Activated CD8-positive, alpha-beta T cell treated with anti-CD3 and anti-CD28 coated beads for 36 hours (primary cell): ENCODE data around the gene STT3B. TPM values are rescaled to one million over a fixed set of nuclear protein-coding genes. Genes with fewer than 3 reads are reported as not detected.

ENCODE experiments used
- ATAC-seq: fragments of 200-7000 bp; cut with Tn5 transposase; one replicate; pipeline ENCODE4 v1.10.0; 2021; ENCODE audit warnings: mild to moderate bottlenecking, moderate library complexity
- CTCF ChIA-PET: fragments of 350-600 bp; sonication (Branson Sonifier 250); formaldehyde crosslinking; loops from one replicate; lab custom pipeline; 2021; ENCODE audit warnings: antibody characterized with exemption; lab: Charles Lee
- POLR2A ChIA-PET: fragments of 350-600 bp; sonication (Branson Sonifier 250); formaldehyde crosslinking; loops from one replicate; lab custom pipeline; 2021; ENCODE audit warnings: antibody characterized with exemption; lab: Charles Lee
- DNase-seq: peaks from one replicate; pipeline ENCODE4 v3.0.0-alpha.2; 2020
- H3K27ac Mint-ChIP-seq: one replicate; pipeline ENCODE4 v1.8.0; 2021; ENCODE audit warnings: mild to moderate bottlenecking, mixed read lengths
- H3K27me3 Mint-ChIP-seq: one replicate; pipeline ENCODE4 v1.8.0; 2021; ENCODE audit warnings: mixed read lengths
- H3K36me3 Mint-ChIP-seq: one replicate; pipeline ENCODE4 v1.8.0; 2021; ENCODE audit warnings: low read depth, mixed read lengths
- H3K4me1 Mint-ChIP-seq: one replicate; pipeline ENCODE4 v1.8.0; 2021; ENCODE audit warnings: low read depth, mixed read lengths
- H3K4me3 Mint-ChIP-seq: one replicate; pipeline ENCODE4 v1.8.0; 2021; ENCODE audit warnings: mild to moderate bottlenecking, moderate library complexity, mixed read lengths
- H3K9me3 Mint-ChIP-seq: one replicate; pipeline ENCODE4 v1.8.0; 2021; ENCODE audit warnings: mixed read lengths
- CTCF ChIP-seq: fragments of 200-600 bp; IDR thresholded peaks from one replicate; pipeline ENCODE4 v1.8.0; 2022; ENCODE audit warnings: antibody characterized with exemption, mild to moderate bottlenecking
- intact Hi-C: fragments of 100-400 bp; cut with micrococcal nuclease; formaldehyde crosslinking; loops from one replicate; pipeline ENCODE4 v1.10.0; 2022
- total RNA-seq, 2 experiments: library from RNA; stranded (reverse); gene quantifications; one replicate each; pipeline ENCODE4 v1.2.3, GENCODE V29; 2021

The STT3B gene
- total RNA-seq, 2 experiments from 2014 or later, result 92.8 to 103 TPM

- TF ChIP-seq CTCF, result no peak
- ATAC-seq, result no peak
- no peak overlapping the region for H3K4me3 Mint-ChIP-seq
- H3K4me1 Mint-ChIP-seq, result peaks cover 81% of the 10 kb centered on the region
- ChIA-PET POLR2A (interaction anchor here (0.6 to 2.4 kb wide), 2 partner anchors 11 to 322 kb away, joined by 3 to 15 read pairs; partner anchors contain the start of gene STT3B), CTCF (interaction anchor here (2.0 to 2.5 kb wide), 2 partner anchors 10 to 11 kb away, joined by 7 to 11 read pairs; partner anchors contain the start of gene STT3B)
- no peaks in the 10 kb centered on the region for H3K27me3 Mint-ChIP-seq
- no peaks in the 10 kb centered on the region for H3K9me3 Mint-ChIP-seq
- H3K36me3 Mint-ChIP-seq, result peaks cover 13% of the 10 kb centered on the region
- intact Hi-C loops, result no loop called here
- DNase-seq, result no peak
- peak overlapping the region; percentile 13 for H3K27ac Mint-ChIP-seq
Observed at GRCh38 chr3:31544634-31545033, 11.9 kb downstream of the STT3B start.

- no peak for ATAC-seq
- intact Hi-C loops, result no loop called here
- Mint-ChIP-seq H3K27me3 (no peaks in the 10 kb centered on the region), H3K4me1 (peaks cover 80% of the 10 kb centered on the region), H3K9me3 (no peaks in the 10 kb centered on the region), H3K27ac (peak overlapping the region; percentile 30), H3K4me3 (no peak overlapping the region), H3K36me3 (peaks cover 13% of the 10 kb centered on the region)
- no peak for DNase-seq
- ChIA-PET POLR2A (interaction anchor here (0.9 to 2.4 kb wide), 4 partner anchors 10 to 89 kb away, joined by 3 to 15 read pairs (median 3); partner anchors contain the start of gene STT3B), CTCF (interaction anchor here (0.9 to 2.5 kb wide), 4 partner anchors 9 to 15 kb away, joined by 4 to 11 read pairs (median 6); partner anchors contain the start of gene STT3B)
- TF ChIP-seq CTCF, result no peak
Observed at GRCh38 chr3:31546162-31546561, 13.4 kb downstream of the STT3B start.

- TF ChIP-seq CTCF, result no peak
- no peak for ATAC-seq
- no peaks in the 10 kb centered on the region for H3K9me3 Mint-ChIP-seq
- DNase-seq, result no peak
- intact Hi-C loops, result no loop called here
- H3K27me3 Mint-ChIP-seq, result no peaks in the 10 kb centered on the region
- H3K36me3 Mint-ChIP-seq, result peaks cover 15% of the 10 kb centered on the region
- CTCF ChIA-PET, result interaction anchor here (0.9 kb wide), 1 partner anchor 11 kb away, joined by 4 read pairs; no protein-coding TSS in a partner anchor
- no peak overlapping the region for H3K4me3 Mint-ChIP-seq
- peaks cover 82% of the 10 kb centered on the region for H3K4me1 Mint-ChIP-seq
- POLR2A ChIA-PET, result interaction anchor here (1.1 to 2.4 kb wide), 2 partner anchors 10 to 13 kb away, joined by 3 to 15 read pairs; partner anchors contain the start of gene STT3B
- H3K27ac Mint-ChIP-seq, result peak overlapping the region; percentile 49
Observed at GRCh38 chr3:31546725-31547124, 14.0 kb downstream of the STT3B start.

- ATAC-seq (peak; percentile 73), DNase-seq (peak; percentile 35)
- Mint-ChIP-seq H3K4me1 (peaks cover 74% of the 10 kb centered on the region), H3K36me3 (peaks cover 11% of the 10 kb centered on the region), H3K9me3 (peaks cover 2% of the 10 kb centered on the region), H3K27ac (peak overlapping the region; percentile 46), H3K4me3 (no peak overlapping the region), H3K27me3 (no peaks in the 10 kb centered on the region)
- POLR2A ChIA-PET, result interaction anchor here (0.7 kb wide), 2 partner anchors 49 to 230 kb away, joined by 3 read pairs; no protein-coding TSS in a partner anchor
- peak; percentile 87 for TF ChIP-seq CTCF
- CTCF ChIA-PET, result interaction anchor here (0.6 to 2.0 kb wide), 12 partner anchors 11 to 175 kb away, joined by 3 to 13 read pairs (median 4); partner anchors contain the start of gene STT3B
- intact Hi-C loops, result loop anchor here (10.0 kb wide), 1 partner anchor 144 kb away; no protein-coding TSS in a partner anchor
Observed at GRCh38 chr3:31550452-31551251, 17.9 kb downstream of the STT3B start.
